ENCODE measurements around the gene ALB.

The ALB gene

DNA sequence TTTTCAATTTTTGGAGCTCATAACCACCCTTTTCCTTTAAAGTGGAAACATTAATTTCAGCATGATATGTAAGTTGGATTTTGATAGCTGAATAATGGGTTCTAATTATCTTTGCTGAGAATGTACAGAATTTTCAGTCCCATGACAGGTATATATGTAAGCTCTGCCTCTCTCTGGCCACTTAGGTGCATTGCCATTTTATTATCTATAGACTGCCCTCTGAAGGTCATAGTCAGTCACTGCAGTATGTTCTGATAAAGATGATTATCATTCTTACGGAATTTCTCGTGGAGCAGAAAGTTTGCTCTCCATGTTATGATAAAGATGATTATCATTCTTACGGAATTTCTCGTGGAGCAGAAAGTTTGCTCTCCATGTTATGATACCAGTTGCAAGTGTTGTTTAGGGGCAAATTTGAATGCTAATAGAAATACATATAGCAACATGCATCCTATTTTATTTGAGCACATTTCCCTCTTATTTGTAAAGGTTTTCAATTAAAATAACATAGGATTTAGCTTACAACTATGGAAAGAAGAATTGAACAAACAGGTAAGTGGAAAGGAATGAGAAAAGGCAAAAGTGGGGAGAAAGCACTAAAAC is 42.4 kb downstream of the ALB start:
- H3K27ac ChIP-seq: no peak overlapping the region
- TF ChIP-seq, protein P1, sequence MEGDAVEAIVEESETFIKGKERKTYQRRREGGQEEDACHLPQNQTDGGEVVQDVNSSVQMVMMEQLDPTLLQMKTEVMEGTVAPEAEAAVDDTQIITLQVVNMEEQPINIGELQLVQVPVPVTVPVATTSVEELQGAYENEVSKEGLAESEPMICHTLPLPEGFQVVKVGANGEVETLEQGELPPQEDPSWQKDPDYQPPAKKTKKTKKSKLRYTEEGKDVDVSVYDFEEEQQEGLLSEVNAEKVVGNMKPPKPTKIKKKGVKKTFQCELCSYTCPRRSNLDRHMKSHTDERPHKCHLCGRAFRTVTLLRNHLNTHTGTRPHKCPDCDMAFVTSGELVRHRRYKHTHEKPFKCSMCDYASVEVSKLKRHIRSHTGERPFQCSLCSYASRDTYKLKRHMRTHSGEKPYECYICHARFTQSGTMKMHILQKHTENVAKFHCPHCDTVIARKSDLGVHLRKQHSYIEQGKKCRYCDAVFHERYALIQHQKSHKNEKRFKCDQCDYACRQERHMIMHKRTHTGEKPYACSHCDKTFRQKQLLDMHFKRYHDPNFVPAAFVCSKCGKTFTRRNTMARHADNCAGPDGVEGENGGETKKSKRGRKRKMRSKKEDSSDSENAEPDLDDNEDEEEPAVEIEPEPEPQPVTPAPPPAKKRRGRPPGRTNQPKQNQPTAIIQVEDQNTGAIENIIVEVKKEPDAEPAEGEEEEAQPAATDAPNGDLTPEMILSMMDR (conservative IDR thresholded peaks at IDR 0.05): peak; percentile 91
- no peak for TF ChIP-seq ZFX (IDR thresholded peaks at IDR 0.05)

DNA sequence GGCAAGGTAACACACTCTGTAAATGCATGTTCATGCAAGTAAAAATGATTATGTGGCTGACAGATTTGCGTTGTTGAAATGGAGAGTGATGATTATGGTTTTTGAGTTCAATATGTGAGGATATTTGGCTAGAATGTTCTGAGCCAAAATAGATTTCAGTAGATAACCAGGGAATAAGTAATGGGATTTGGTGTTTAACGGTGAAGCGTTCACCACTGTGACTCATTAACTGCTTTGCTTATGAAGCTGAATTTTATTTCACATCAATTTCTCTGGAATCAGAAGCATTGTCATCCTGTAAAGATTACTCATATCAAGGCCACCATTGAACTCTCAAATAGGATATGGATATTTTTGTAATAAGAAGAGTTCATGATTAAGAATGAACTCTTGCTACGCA is 43.6 kb downstream of the ALB start:
- H3K27ac ChIP-seq: no peak overlapping the region
- TF ChIP-seq, protein P1 (conservative IDR thresholded peaks at IDR 0.05): no peak
- TF ChIP-seq ZFX (IDR thresholded peaks at IDR 0.05): no peak

DNA sequence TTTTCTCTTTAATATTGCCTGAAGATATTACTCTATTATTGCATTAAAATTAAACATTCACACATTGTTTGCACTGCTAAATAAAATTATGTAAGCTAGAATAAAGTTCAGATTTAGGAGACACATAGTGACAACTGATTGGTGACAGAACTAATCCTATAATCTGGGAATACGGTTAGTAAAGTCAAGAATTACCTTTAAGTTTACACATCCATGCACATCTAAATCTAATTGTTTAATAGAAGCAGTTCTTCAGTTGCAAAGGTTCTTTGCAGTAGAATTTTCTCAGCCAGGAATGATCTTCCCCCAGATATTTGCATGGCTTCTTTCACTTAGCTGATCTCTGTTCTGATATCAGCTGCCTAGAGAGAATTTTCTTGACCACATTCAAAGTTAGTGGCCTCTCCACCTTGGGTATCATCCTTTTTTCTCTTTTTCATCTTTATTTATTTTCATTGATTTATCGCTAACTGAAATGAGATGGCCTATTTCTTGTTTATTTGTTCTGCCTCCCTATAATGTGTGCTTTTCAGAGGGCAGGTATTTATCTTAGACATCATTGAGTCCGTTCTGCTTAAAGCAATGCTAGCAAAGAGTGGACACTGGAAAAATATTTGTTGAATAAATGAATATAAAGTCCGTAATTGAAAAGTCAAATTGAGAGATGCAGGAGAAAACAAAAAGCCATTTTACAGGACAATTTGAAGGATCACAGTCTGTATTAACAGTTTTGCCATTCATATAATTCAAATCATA is 44.5 kb downstream of the ALB start:
- no peak overlapping the region for H3K27ac ChIP-seq
- TF ChIP-seq, protein P1 (conservative IDR thresholded peaks at IDR 0.05): no peak
- no peak for TF ChIP-seq ZFX (IDR thresholded peaks at IDR 0.05)

DNA sequence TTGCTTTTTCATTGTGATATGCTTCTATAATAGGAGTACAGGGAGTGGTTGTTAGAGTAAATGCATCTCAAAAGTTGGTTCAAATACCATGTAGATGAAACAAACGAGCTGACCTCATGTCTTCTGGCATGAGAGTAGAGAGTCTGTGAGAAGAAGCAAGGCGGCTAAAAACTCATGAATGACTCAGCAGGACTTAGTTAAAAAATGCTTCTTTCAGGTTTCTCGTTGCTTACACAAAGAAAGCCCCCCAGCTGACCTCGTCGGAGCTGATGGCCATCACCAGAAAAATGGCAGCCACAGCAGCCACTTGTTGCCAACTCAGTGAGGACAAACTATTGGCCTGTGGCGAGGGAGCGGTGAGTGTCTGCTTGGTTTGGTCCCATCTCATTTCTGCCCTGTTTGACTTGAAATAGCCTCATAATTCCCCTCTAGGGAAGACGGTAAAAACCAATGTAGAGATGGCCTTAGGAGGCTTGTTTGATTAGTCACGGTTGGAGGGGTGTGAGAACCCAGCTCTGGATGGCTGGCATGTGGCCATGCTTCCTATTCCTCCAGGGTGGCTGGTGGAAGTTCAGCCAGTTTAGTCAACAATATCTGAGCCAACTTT is 46.4 kb downstream of the ALB start:
- no peak for TF ChIP-seq ZFX (IDR thresholded peaks at IDR 0.05)
- no peak overlapping the region for H3K27ac ChIP-seq

DNA sequence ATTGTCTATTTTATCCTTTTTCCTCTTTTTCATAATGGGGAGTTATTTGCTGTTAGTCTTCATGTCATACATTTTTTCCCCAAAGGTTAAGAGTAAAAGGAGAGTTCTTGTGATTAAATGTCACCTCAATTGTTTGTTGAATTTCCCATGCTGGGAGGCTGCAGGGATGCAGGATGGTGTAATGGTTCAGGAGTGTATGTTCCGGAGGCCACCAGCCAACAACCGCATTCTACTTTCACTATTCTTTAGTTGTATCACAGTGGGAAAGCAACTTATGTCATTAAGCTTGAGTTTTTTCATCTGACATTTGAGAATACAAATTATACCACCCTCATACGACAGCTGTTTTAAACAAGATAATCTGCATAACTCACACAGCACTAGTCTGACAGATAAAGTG is 47.3 kb downstream of the ALB start:
- TF ChIP-seq ZFX (IDR thresholded peaks at IDR 0.05): no peak
- TF ChIP-seq, protein P1 (conservative IDR thresholded peaks at IDR 0.05): no peak
- no peak overlapping the region for H3K27ac ChIP-seq

DNA sequence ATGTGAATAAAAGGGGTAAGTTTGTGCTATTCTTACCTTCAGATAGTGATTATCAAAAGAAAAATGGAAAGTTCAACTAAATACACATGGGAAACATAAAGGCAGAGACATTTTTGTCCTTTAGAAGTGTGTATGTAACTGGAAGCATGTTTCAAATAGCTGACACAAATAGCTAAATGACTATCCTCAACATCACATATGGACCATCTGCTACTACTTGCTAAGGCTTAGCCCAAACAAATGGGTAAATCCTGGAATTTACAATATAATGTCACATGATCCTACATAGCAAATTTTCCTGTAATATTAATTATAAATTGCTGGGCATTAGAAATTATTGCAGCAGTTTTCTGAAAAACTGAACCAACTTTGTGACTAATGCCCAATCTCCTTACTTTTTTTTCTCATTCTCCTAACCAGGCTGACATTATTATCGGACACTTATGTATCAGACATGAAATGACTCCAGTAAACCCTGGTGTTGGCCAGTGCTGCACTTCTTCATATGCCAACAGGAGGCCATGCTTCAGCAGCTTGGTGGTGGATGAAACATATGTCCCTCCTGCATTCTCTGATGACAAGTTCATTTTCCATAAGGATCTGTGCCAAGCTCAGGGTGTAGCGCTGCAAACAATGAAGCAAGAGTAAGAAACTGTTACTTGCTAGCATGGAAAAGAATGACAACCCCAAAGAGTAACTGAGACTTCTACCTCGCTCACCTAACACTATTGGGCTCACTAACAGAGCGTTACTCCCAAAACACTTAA is 48.1 kb downstream of the ALB start:
- H3K27ac ChIP-seq: no peak overlapping the region

More for the DNA sequence above, 48.1 kb downstream of the ALB start:
- TF ChIP-seq, protein P1 (conservative IDR thresholded peaks at IDR 0.05): no peak
- no peak for TF ChIP-seq ZFX (IDR thresholded peaks at IDR 0.05)
